Colonic mucosa (tissue), 4 donors: ENCODE measurements around the gene AKAP9. TPM values are rescaled to one million over a fixed set of nuclear protein-coding genes. Genes with fewer than 3 reads are reported as not detected.

ENCODE experiments used
- DNase-seq: peaks from one replicate; pipeline ENCODE4 v3.0.0-alpha.2; 2020
- H3K27ac ChIP-seq: fragments of 200-600 bp; one replicate; pipeline ENCODE4 v1.8.0; 2021
- H3K27me3 ChIP-seq: fragments of 200-600 bp; one replicate; pipeline ENCODE4 v1.8.0; 2021
- H3K36me3 ChIP-seq: fragments of 200-600 bp; one replicate; pipeline ENCODE4 v1.8.0; 2021
- H3K4me1 ChIP-seq: fragments of 200-600 bp; one replicate; pipeline ENCODE4 v1.8.0; 2021; ENCODE audit warnings: mild to moderate bottlenecking
- H3K4me3 ChIP-seq: fragments of 200-600 bp; one replicate; pipeline ENCODE4 v1.8.0; 2021
- H3K9ac ChIP-seq, 2 donors: one replicate each; pipeline ENCODE4 v1.7.0; 2013; ENCODE audit warnings: control low read depth in 2 of 2, low read depth in 2 of 2, low read length in 2 of 2
- H3K9me3 ChIP-seq: fragments of 200-600 bp; one replicate; pipeline ENCODE4 v1.8.0; 2021
- intact Hi-C: fragments of 100-400 bp; cut with DNase I; formaldehyde crosslinking; loops from one replicate; pipeline ENCODE4 v1.14.1; 2022
- total RNA-seq, 2 donors: library from RNA; stranded (reverse); fragmentation: NEBNext Ultra II Directional in 1 of 2; extraction: Animal tissue kit (Norgen Biotek cat#: 25700) in 1 of 2; gene quantifications; one replicate each; pipeline ENCODE4 v1.2.1, GENCODE V29; 2021
- TF ChIP-seq, protein P1 (sequence below): fragments of 200-600 bp; IDR thresholded peaks from one replicate; pipeline ENCODE4 v1.8.0; 2022; ENCODE audit warnings: antibody characterized with exemption, mild to moderate bottlenecking
- donor health status: healthy.
- donor health status: DM: no; HTN: no; CAD: no.
- donor health status: DM: no; HTN: no; CAD: no.

The AKAP9 gene
- total RNA-seq, 2 donors from 2014 or later, result 97.7 to 140 TPM

DNA sequence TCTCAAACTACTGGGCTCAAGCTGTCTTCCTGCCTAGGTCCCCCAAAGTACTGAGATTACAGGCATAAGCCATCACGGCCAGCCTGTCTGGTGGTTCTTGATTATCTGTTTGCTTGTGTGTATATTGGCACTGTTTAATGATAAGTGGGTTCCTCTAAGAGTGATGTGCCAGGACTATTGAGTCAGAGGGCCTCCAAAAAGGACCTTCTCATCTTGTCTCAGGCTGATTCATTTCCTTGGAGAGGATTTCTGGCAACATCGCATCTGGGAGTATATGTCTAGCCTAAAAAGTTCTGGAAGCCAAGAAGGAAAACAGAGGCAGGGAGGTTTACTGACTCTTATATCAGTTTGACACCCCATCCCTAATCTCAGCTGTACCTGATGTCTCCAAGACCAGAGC is 27.1 kb upstream of the AKAP9 start:
- Histone ChIP-seq H3K4me1 (no peaks in the 10 kb centered on the region), H3K4me3 (no peak overlapping the region), H3K9ac (no peak overlapping the region), H3K27ac (no peak overlapping the region), H3K27me3 (no peaks in the 10 kb centered on the region), H3K36me3 (no peaks in the 10 kb centered on the region), H3K9me3 (no peaks in the 10 kb centered on the region)
- DNase-seq, result no peak
- intact Hi-C loops, result no loop called here
- TF ChIP-seq, protein P1, sequence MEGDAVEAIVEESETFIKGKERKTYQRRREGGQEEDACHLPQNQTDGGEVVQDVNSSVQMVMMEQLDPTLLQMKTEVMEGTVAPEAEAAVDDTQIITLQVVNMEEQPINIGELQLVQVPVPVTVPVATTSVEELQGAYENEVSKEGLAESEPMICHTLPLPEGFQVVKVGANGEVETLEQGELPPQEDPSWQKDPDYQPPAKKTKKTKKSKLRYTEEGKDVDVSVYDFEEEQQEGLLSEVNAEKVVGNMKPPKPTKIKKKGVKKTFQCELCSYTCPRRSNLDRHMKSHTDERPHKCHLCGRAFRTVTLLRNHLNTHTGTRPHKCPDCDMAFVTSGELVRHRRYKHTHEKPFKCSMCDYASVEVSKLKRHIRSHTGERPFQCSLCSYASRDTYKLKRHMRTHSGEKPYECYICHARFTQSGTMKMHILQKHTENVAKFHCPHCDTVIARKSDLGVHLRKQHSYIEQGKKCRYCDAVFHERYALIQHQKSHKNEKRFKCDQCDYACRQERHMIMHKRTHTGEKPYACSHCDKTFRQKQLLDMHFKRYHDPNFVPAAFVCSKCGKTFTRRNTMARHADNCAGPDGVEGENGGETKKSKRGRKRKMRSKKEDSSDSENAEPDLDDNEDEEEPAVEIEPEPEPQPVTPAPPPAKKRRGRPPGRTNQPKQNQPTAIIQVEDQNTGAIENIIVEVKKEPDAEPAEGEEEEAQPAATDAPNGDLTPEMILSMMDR, result no peak

DNA sequence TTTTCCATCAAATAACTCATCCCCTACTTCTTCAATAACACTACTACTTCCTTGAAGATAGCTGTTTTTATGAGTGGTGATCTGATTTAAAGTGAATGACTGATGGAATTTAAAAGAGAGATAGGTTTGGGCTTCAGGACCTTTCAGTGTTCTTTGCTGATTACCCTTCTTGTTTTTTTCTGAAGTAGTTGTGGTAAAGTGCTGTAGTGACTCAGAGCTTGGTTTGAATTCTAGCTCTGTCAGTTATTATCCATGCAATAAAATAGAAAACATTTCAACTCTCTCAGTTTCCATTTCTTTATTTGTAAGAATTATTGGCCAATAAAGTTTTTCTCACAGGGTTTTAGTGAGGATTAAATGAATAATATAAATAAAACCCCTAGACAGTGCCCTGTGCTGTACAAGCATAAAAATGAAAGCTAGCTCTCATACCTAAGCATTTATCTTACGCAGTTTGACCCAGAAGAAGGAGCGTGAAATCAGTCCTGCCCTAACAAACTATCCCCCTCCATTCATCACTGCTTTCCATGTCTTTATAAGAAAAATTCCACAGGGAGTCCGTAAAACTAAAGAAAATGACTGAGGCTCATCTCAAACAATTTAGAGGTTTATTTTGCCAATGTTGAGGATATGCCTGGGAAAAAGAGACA is 25.1 kb upstream of the AKAP9 start:
- H3K27ac ChIP-seq, result no peak overlapping the region
- no peak overlapping the region for H3K9ac ChIP-seq
- no peaks in the 10 kb centered on the region for H3K9me3 ChIP-seq
- H3K4me1 ChIP-seq, result no peaks in the 10 kb centered on the region
- H3K4me3 ChIP-seq, result no peak overlapping the region
- intact Hi-C loops, result no loop called here
- H3K36me3 ChIP-seq, result no peaks in the 10 kb centered on the region
- TF ChIP-seq, protein P1, result no peak
- H3K27me3 ChIP-seq, result no peaks in the 10 kb centered on the region
- no peak for DNase-seq

DNA sequence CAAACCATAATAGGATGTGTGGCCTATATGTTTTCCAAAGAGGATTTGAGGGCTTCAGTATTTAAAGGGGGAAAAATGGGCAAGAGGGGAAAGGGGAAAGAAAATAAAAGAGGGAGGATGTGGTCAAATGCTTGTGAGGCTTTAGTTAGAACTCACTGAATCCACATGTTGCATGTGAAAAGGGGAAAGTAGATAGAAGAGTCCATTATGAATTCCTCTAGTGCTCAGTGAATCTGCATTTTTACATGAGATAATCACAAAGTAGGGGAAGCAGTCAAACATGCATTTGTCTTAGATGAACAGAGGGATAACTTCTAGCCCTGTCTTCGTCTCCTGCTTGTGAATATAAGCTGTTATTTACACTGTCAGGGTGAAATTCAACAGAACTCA is 24.6 kb upstream of the AKAP9 start:
- Histone ChIP-seq H3K9ac (no peak overlapping the region), H3K9me3 (no peaks in the 10 kb centered on the region), H3K27ac (no peak overlapping the region), H3K4me1 (no peaks in the 10 kb centered on the region), H3K4me3 (no peak overlapping the region), H3K36me3 (no peaks in the 10 kb centered on the region), H3K27me3 (no peaks in the 10 kb centered on the region)
- intact Hi-C loops, result no loop called here
- DNase-seq, result no peak
- TF ChIP-seq, protein P1, result no peak

DNA sequence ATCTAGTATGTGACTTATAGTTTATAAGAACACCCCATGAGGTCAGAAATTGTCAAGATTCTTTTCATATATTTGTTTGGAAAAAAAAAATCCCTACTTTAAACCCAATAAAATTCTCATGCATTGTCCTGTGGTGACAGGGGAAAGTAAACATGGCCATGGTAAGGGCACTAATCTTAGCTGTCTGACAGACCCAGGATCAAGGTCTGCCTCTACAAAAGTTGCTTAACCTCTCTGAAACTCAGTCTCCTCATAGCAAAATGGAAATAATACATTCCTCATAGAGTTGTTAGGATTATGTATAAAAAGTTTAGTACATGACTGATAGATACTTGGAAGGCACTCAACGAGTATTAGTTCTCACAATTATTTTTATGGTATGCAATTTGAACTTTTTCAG is 22.3 kb upstream of the AKAP9 start:
- no peaks in the 10 kb centered on the region for H3K27me3 ChIP-seq
- TF ChIP-seq, protein P1, result no peak
- no peaks in the 10 kb centered on the region for H3K4me1 ChIP-seq
- no peak overlapping the region for H3K4me3 ChIP-seq
- no peak overlapping the region for H3K9ac ChIP-seq
- intact Hi-C loops, result no loop called here
- DNase-seq, result no peak
- H3K36me3 ChIP-seq, result no peaks in the 10 kb centered on the region
- H3K9me3 ChIP-seq, result no peaks in the 10 kb centered on the region
- no peak overlapping the region for H3K27ac ChIP-seq

DNA sequence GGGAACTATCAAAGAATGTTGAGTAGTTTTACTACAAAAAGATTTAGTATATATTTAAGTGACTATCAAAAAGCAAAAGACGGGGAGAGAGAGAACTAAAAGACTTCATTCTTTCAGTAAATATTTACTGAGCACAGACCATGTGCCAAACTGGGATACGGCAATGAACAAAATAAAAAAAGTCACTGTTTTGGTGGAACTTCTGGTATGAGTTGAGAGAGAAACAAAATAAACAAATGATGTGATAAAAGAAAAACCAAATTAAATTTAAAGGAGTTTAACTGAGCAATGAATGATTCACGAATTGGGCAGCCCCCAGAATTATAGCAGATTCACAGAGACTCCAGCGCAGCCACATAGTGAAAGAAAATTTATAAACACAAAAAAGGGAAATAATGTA is 17.8 kb upstream of the AKAP9 start:
- Histone ChIP-seq H3K9ac (no peak overlapping the region), H3K9me3 (no peaks in the 10 kb centered on the region), H3K27me3 (no peaks in the 10 kb centered on the region), H3K4me3 (no peak overlapping the region), H3K36me3 (no peaks in the 10 kb centered on the region), H3K4me1 (no peaks in the 10 kb centered on the region), H3K27ac (no peak overlapping the region)
- intact Hi-C loops, result no loop called here
- no peak for DNase-seq
- TF ChIP-seq, protein P1, result no peak
